HEK293T (cell line): Measurements from ENCODE around the gene IGSF21.
A peak's percentile ranks its signal among the peaks of the same experiment; 100 is the strongest.

Experiments
- CTCF ChIA-PET: fragments of 350-600 bp; formaldehyde crosslinking; extraction: SDS; loops from one replicate; lab custom pipeline; 2021; ENCODE audit warnings: antibody characterized with exemption, inconsistent platforms; lab: Yijun Ruan, JAX
- POLR2A ChIA-PET: fragments of 350-600 bp; formaldehyde crosslinking; extraction: SDS; loops from one replicate; lab custom pipeline; 2020; ENCODE audit warnings: antibody characterized with exemption, inconsistent platforms; lab: Yijun Ruan, JAX
- DNase-seq: peaks from one replicate; pipeline ENCODE4 v3.0.0; 2012; ENCODE audit warnings: mixed read lengths; ENCODE audit errors: extremely low spot score
- ARNT ChIP-seq: fragments of 450-650 bp; IDR thresholded peaks from 2 replicates; pipeline ENCODE4 v1.6.1; 2017; ENCODE audit warnings: mild to moderate bottlenecking
- BHLHE40 ChIP-seq: fragments of 450-650 bp; IDR thresholded peaks from 2 replicates; pipeline ENCODE4 v1.6.1; 2016; ENCODE audit warnings: mild to moderate bottlenecking, moderate library complexity, borderline replicate concordance
- CTBP1 ChIP-seq: fragments of 450-650 bp; IDR thresholded peaks from 2 replicates; pipeline ENCODE4 v1.6.1; 2016; ENCODE audit warnings: borderline replicate concordance
- ELF4 ChIP-seq: fragments of 450-650 bp; IDR thresholded peaks from 2 replicates; pipeline ENCODE4 v1.6.1; 2017; ENCODE audit warnings: antibody characterized with exemption
- FOXA1 ChIP-seq: fragments of 450-650 bp; IDR thresholded peaks from 2 replicates; pipeline ENCODE4 v1.6.1; 2016; ENCODE audit warnings: mild to moderate bottlenecking
- FOXK2 ChIP-seq: fragments of 450-650 bp; IDR thresholded peaks from 2 replicates; pipeline ENCODE4 v1.6.1; 2016; ENCODE audit warnings: mild to moderate bottlenecking
- FOXM1 ChIP-seq: fragments of 450-650 bp; IDR thresholded peaks from 2 replicates; pipeline ENCODE4 v1.6.1; 2017; ENCODE audit warnings: mild to moderate bottlenecking, borderline replicate concordance
- HDGF ChIP-seq: fragments of 450-650 bp; IDR thresholded peaks from 2 replicates; pipeline ENCODE4 v1.6.1; 2017; ENCODE audit warnings: antibody characterized with exemption, borderline replicate concordance
- L3MBTL2 ChIP-seq: fragments of 450-650 bp; conservative IDR thresholded peaks from 2 replicates; pipeline ENCODE4 v1.6.1; 2016; ENCODE audit warnings: mild to moderate bottlenecking
- LEF1 ChIP-seq: fragments of 450-650 bp; IDR thresholded peaks from 2 replicates; pipeline ENCODE4 v1.6.1; 2017; ENCODE audit warnings: mild to moderate bottlenecking, borderline replicate concordance
- NFRKB ChIP-seq: fragments of 450-650 bp; IDR thresholded peaks from 2 replicates; pipeline ENCODE4 v1.6.1; 2016; ENCODE audit warnings: mild to moderate bottlenecking, moderate library complexity
- PKNOX1 ChIP-seq: fragments of 450-650 bp; IDR thresholded peaks from 2 replicates; pipeline ENCODE4 v1.6.1; 2016
- SP1 ChIP-seq: fragments of 450-650 bp; IDR thresholded peaks from 2 replicates; pipeline ENCODE4 v1.6.1; 2017
- SUZ12 ChIP-seq: fragments of 450-650 bp; IDR thresholded peaks from 2 replicates; pipeline ENCODE4 v1.6.1; 2016; ENCODE audit warnings: mild to moderate bottlenecking
- TARDBP ChIP-seq: fragments of 450-650 bp; IDR thresholded peaks from 2 replicates; pipeline ENCODE4 v1.6.1; 2016
- ZNF384 ChIP-seq: fragments of 450-650 bp; IDR thresholded peaks from 2 replicates; pipeline ENCODE4 v1.6.1; 2016

IGSF21 gene

GRCh38 chr1:18175051-18175450 lies 67.5 kb downstream of the IGSF21 start:
- no peak for TF ChIP-seq SP1
- no peak for TF ChIP-seq ZNF384
- no peak for TF ChIP-seq CTBP1
- TF ChIP-seq ARNT: no peak
- TF ChIP-seq SUZ12: no peak
- no peak for TF ChIP-seq PKNOX1
- no peak for TF ChIP-seq TARDBP
- TF ChIP-seq FOXA1: no peak
- TF ChIP-seq ELF4: no peak
- no peak for TF ChIP-seq LEF1
- TF ChIP-seq BHLHE40: no peak
- no peak for TF ChIP-seq FOXK2
- no peak for TF ChIP-seq NFRKB
- TF ChIP-seq FOXM1: no peak
- TF ChIP-seq L3MBTL2: no peak
- TF ChIP-seq HDGF: no peak
- CTCF ChIA-PET: no interaction called here
- DNase-seq: no peak
- POLR2A ChIA-PET: no interaction called here

- ChIA-PET CTCF (no interaction called here), POLR2A (interaction anchor here (1.7 kb wide), 1 partner anchor 10 kb away, joined by 3 read pairs; no protein-coding TSS in a partner anchor)
- TF ChIP-seq PKNOX1: no peak
- TF ChIP-seq ARNT: no peak
- TF ChIP-seq FOXM1: no peak
- no peak for TF ChIP-seq LEF1
- TF ChIP-seq TARDBP: no peak
- TF ChIP-seq ELF4: no peak
- TF ChIP-seq SP1: no peak
- TF ChIP-seq FOXA1: no peak
- TF ChIP-seq CTBP1: no peak
- TF ChIP-seq BHLHE40: no peak
- TF ChIP-seq HDGF: no peak
- no peak for TF ChIP-seq FOXK2
- DNase-seq: no peak
Observed at GRCh38 chr1:18175530-18176377, 68.2 kb downstream of the IGSF21 start.

GRCh38 chr1:18176619-18177018 lies 69.0 kb downstream of the IGSF21 start:
- POLR2A ChIA-PET: interaction anchor here (1.7 kb wide), 1 partner anchor 9 kb away, joined by 3 read pairs; no protein-coding TSS in a partner anchor
- CTCF ChIA-PET: interaction anchor here (0.7 kb wide), 1 partner anchor 59 kb away, joined by 3 read pairs; no protein-coding TSS in a partner anchor
- DNase-seq: no peak
- no peak for TF ChIP-seq L3MBTL2

- TF ChIP-seq NFRKB (no peak), ZNF384 (no peak), ARNT (no peak), TARDBP (no peak), BHLHE40 (no peak), HDGF (no peak), FOXM1 (no peak), FOXK2 (no peak), ELF4 (no peak), CTBP1 (no peak), L3MBTL2 (no peak)
- POLR2A ChIA-PET: no interaction called here
- DNase-seq: no peak
- CTCF ChIA-PET: no interaction called here
Observed at GRCh38 chr1:18178111-18178510, 70.5 kb downstream of the IGSF21 start.

- ChIA-PET POLR2A (no interaction called here), CTCF (no interaction called here)
- TF ChIP-seq LEF1 (no peak), FOXM1 (no peak), TARDBP (no peak), SUZ12 (no peak), FOXA1 (no peak)
- no peak for DNase-seq
Observed at GRCh38 chr1:18179009-18179408, 71.4 kb downstream of the IGSF21 start.

GRCh38 chr1:18182398-18183160 lies 75.0 kb downstream of the IGSF21 start:
- DNase-seq: peak; percentile 17
- POLR2A ChIA-PET: no interaction called here
- TF ChIP-seq LEF1: no peak
- no peak for TF ChIP-seq L3MBTL2
- no peak for TF ChIP-seq NFRKB
- TF ChIP-seq FOXA1: no peak
- no peak for TF ChIP-seq CTBP1
- TF ChIP-seq ZNF384: no peak
- no peak for TF ChIP-seq SUZ12
- TF ChIP-seq FOXM1: no peak
- no peak for TF ChIP-seq PKNOX1
- TF ChIP-seq TARDBP: no peak
- TF ChIP-seq ELF4: no peak
- no peak for TF ChIP-seq ARNT
- no peak for TF ChIP-seq HDGF
- TF ChIP-seq FOXK2: no peak
- CTCF ChIA-PET: no interaction called here
